Measurements from ENCODE around the gene LDB3. TPM values are rescaled to one million over a fixed set of nuclear protein-coding genes. Genes with fewer than 3 reads are reported as not detected.

LDB3 gene
- total and polyA plus RNA-seq, 2 of the 4 experiments (the other 2 are of a cell fraction), result 0.36 to 2.6 TPM

- H2AFZ ChIP-seq (replicated peaks; ENCODE audit: low read length, poor library complexity), result peak overlapping the region; percentile 76
- no TSS peak for BruUV-seq (replicated peaks)
- H3K4me3 ChIP-seq (ENCODE audit: insufficient read depth, low read depth, low read length), result no peak overlapping the region
- H3K79me1 ChIP-seq (ENCODE audit: low read depth in 1 of 2, low read length in 2 of 2), result no peaks in the 10 kb centered on the region
- H3K14ac ChIP-seq (replicated peaks; ENCODE audit: low read depth, low read length), result no peak overlapping the region
- H3K23ac ChIP-seq (ENCODE audit: low read depth, low read length), result no peak overlapping the region
- no peaks in the 10 kb centered on the region; the same call in 1 of the 2 replicates for H3K27me3 ChIP-seq (ENCODE audit: control insufficient read depth, insufficient read depth, low read length)
- H4K20me1 ChIP-seq (ENCODE audit: insufficient read depth, low read length), result no peaks in the 10 kb centered on the region
- H4K91ac ChIP-seq (ENCODE audit: insufficient read depth, low read depth, low read length), result no peak overlapping the region
- ChIA-PET CTCF (no interaction called here), POLR2A (ENCODE audit: unreplicated experiment) (interaction anchor here (0.6 kb wide), 1 partner anchor 131 kb away, joined by 4 read pairs; no protein-coding TSS in a partner anchor)
- no peak overlapping the region for H2BK5ac ChIP-seq (ENCODE audit: low read depth, low read length, poor library complexity, severe bottlenecking)
- H3K36me3 ChIP-seq (ENCODE audit: control insufficient read depth, insufficient read depth, low read length), result no peaks in the 10 kb centered on the region
- ATAC-seq (ENCODE audit: low read depth) (no peak), DNase-seq (no peak)
- no peak overlapping the region for H3K27ac ChIP-seq (ENCODE audit: insufficient read depth, low read length)
- H3K4me2 ChIP-seq (ENCODE audit: low read depth, low read length), result no peak overlapping the region
- peak overlapping the region; percentile 18 for H2AK9ac ChIP-seq (replicated peaks; ENCODE audit: low read depth, low read length, poor library complexity)
- H4K5ac ChIP-seq (ENCODE audit: low read depth, low read length), result no peak overlapping the region
- H3K9me1 ChIP-seq (ENCODE audit: insufficient read depth, low read length), result peaks cover 16% of the 10 kb centered on the region
- in situ Hi-C loops (cut with MboI; ENCODE audit: low sequenced_read_pairs) (no loop called here), dilution Hi-C loops (cut with HindIII; ENCODE audit: low sequenced_read_pairs, unreplicated experiment) (no loop called here), intact Hi-C loops (cut with micrococcal nuclease) (no loop called here)
- no peaks in the 10 kb centered on the region for H3K9me3 ChIP-seq (ENCODE audit: control insufficient read depth, insufficient read depth, low read length)
- peaks cover 11% of the 10 kb centered on the region for H3K4me1 ChIP-seq (ENCODE audit: control insufficient read depth, insufficient read depth, low read length)
- H2BK15ac ChIP-seq (ENCODE audit: low read depth, low read length), result no peak overlapping the region
- H3K18ac ChIP-seq (ENCODE audit: low read depth, low read length), result no peak overlapping the region
- no peak overlapping the region for H2BK20ac ChIP-seq (ENCODE audit: low read depth, low read length)
- WGBS, 2 experiments (ENCODE audit: extremely low coverage in 2 of 2, insufficient read length in 1 of 2), result 79% methylated on average over 6 of the region's 17 CpGs; no CpG with 5 or more reads in 1 of the 2 experiments
- H3K4ac ChIP-seq (ENCODE audit: low read depth, low read length), result no peak overlapping the region
- TF ChIP-seq USF2 (IDR thresholded peaks at IDR 0.05; ENCODE audit: low read depth, low read length) (no peak), MXI1 (IDR thresholded peaks at IDR 0.05; ENCODE audit: borderline replicate concordance, low read depth, low read length) (no peak), FOS (IDR thresholded peaks at IDR 0.05; ENCODE audit: low read depth, low read length) (no peak)
- H2AK5ac ChIP-seq (ENCODE audit: low read depth, low read length), result peak overlapping the region; percentile 77
- no peak overlapping the region for H3K9ac ChIP-seq (ENCODE audit: low read depth, low read length)
- no peak overlapping the region for H3K56ac ChIP-seq (ENCODE audit: extremely low read depth, insufficient read depth, low read length)
- H4K8ac ChIP-seq (ENCODE audit: low read depth in 2 of 2, low read length in 2 of 2), result no peak overlapping the region
- no peak overlapping the region for H2BK120ac ChIP-seq (ENCODE audit: low read depth, low read length)
These were observed 18.7 kb upstream of the LDB3 start for GRCh38 chr10:86649471-86650150.

Measured in IMR-90 (cell line).